K562 (cell line): ENCODE data around the gene SF3B1. TPM values are rescaled to one million over a fixed set of nuclear protein-coding genes. Genes with fewer than 3 reads are reported as not detected.

Experiments used
- ATAC-seq: fragments of 200-7000 bp; cut with Tn5 transposase; 3 replicates; pipeline ENCODE4 v1.9.1; 2020; ENCODE audit warnings: moderate library complexity
- BruUV-seq: library from RNA; stranded (reverse); fragments of 400-500 nt; replicated peaks from 2 replicates; lab custom pipeline; 2021; lab: Mats Ljungman, UMichigan
- CTCF ChIA-PET: fragments of 300-600 bp; formaldehyde crosslinking; extraction: SDS; loops from one replicate; lab custom pipeline; 2021; ENCODE audit warnings: low intra/inter-chr PET ratio; lab: Yijun Ruan, JAX
- POLR2A ChIA-PET: fragments of 300-600, 350-650 bp; sonication (Branson Sonifier 250); formaldehyde crosslinking; extraction: SDS; loops from one replicate; lab custom pipeline; 2021; ENCODE audit warnings: antibody characterized with exemption, inconsistent platforms; lab: Yijun Ruan, JAX
- DNase-seq, 4 experiments: peaks; one replicate each; pipeline versions ENCODE4 v3.0.0 to v3.0.0-alpha.2; 2011 to 2018; ENCODE audit warnings: low spot score in 3 of 4, mixed read lengths in 3 of 4; ENCODE audit errors: extremely low read depth in 1 of 4
- FAIRE-seq: peaks from 2 replicates; lab custom pipeline; 2011; peaks lifted over from hg19 to GRCh38; lab: Jason Lieb, UNC
- H2AFZ ChIP-seq: 2 replicates; pipeline ENCODE4 v1.6.0; 2011; ENCODE audit warnings: low read depth, low read length, control low read depth, inconsistent platforms
- H3K27ac ChIP-seq: fragments of 200-600 bp; 3 replicates; pipeline ENCODE4 v1.8.0; 2011; ENCODE audit warnings: low read depth, mild to moderate bottlenecking, control low read depth, inconsistent platforms, low read length, moderate library complexity, mixed read lengths; ENCODE audit errors: extremely low read depth
- H3K27me3 ChIP-seq, 2 experiments: fragments of 300-600 bp in 1 of 2; 2 replicates in 1 of 2; 3 replicates in 1 of 2; pipeline versions ENCODE4 v1.6.0 to v1.8.0; 2011; ENCODE audit warnings: inconsistent platforms in 2 of 2, low read length in 2 of 2, mild to moderate bottlenecking in 1 of 2, mixed read lengths in 1 of 2, moderate library complexity in 1 of 2; ENCODE audit not compliant: control insufficient read depth in 2 of 2, insufficient read depth in 2 of 2
- H3K36me3 ChIP-seq: fragments of 300-600 bp; 3 replicates; pipeline ENCODE4 v1.8.0; 2011; ENCODE audit warnings: mild to moderate bottlenecking, low read length, inconsistent platforms; ENCODE audit not compliant: control insufficient read depth, insufficient read depth
- H3K4me1 ChIP-seq, 2 experiments: fragments of 200-600 bp in 1 of 2; replicated peaks in 1 of 2; 2 replicates in 1 of 2; 3 replicates in 1 of 2; pipeline versions ENCODE4 v1.5.1 to v1.8.0; 2011; ENCODE audit warnings: inconsistent platforms in 2 of 2, low read length in 2 of 2, mild to moderate bottlenecking in 1 of 2, mixed read lengths in 1 of 2, moderate library complexity in 1 of 2; ENCODE audit not compliant: control insufficient read depth in 2 of 2, insufficient read depth in 2 of 2
- H3K4me2 ChIP-seq: 2 replicates; pipeline ENCODE4 v1.6.1; 2011; ENCODE audit warnings: low read length, control low read depth, inconsistent platforms, mixed read lengths; ENCODE audit not compliant: insufficient read depth
- H3K4me3 ChIP-seq: fragments of 200-600 bp; sonication (generic), shearing (Covaris generic); 2 replicates; pipeline ENCODE4 v1.5.1; 2016; ENCODE audit warnings: control low read depth, inconsistent platforms
- H3K79me2 ChIP-seq: fragments of 200-600 bp; 3 replicates; pipeline ENCODE4 v1.8.0; 2011; ENCODE audit warnings: low read length, inconsistent platforms; ENCODE audit not compliant: control insufficient read depth, insufficient read depth
- H3K9ac ChIP-seq, 2 experiments: 2 replicates each; pipeline versions ENCODE4 v1.6.0 to v1.6.1; 2011; ENCODE audit warnings: low read depth in 2 of 2, low read length in 2 of 2, control low read depth in 1 of 2, inconsistent platforms in 1 of 2, mild to moderate bottlenecking in 1 of 2, mixed read lengths in 1 of 2; ENCODE audit not compliant: insufficient read depth in 1 of 2
- H3K9me1 ChIP-seq: one replicate; pipeline ENCODE4 v1.6.0; 2011; ENCODE audit warnings: inconsistent platforms, mild to moderate bottlenecking, low read length, moderate library complexity; ENCODE audit not compliant: control insufficient read depth, insufficient read depth
- H3K9me3 ChIP-seq: replicated peaks from 2 replicates; pipeline ENCODE4 v1.5.1; 2011; ENCODE audit warnings: low read depth, low read length, inconsistent platforms; ENCODE audit not compliant: control insufficient read depth, insufficient read depth
- H4K20me1 ChIP-seq: replicated peaks from 2 replicates; pipeline ENCODE4 v1.6.1; 2011; ENCODE audit warnings: low read length, inconsistent platforms, mixed read lengths; ENCODE audit not compliant: control insufficient read depth, insufficient read depth
- ASH1L ChIP-seq: fragments of 450-650 bp; IDR thresholded peaks from 2 replicates; pipeline ENCODE4 v1.6.1; 2018; ENCODE audit warnings: borderline replicate concordance, mild to moderate bottlenecking, low read depth; ENCODE audit not compliant: partially characterized antibody
- BDP1 ChIP-seq: IDR thresholded peaks from 3 replicates; pipeline ENCODE4 v1.6.1; 2011; ENCODE audit not compliant: insufficient read length, insufficient read depth
- CBX5 ChIP-seq: IDR thresholded peaks from 2 replicates; pipeline ENCODE4 v1.6.1; 2014; ENCODE audit warnings: low read depth, borderline replicate concordance
- DMBX1 ChIP-seq: fragments of 250-450 bp; sonication (Bioruptor Pico); IDR thresholded peaks from 2 replicates; pipeline ENCODE4 v1.8.0; 2022; ENCODE audit warnings: inconsistent platforms, mild to moderate bottlenecking, moderate library complexity, borderline replicate concordance
- ETV6 ChIP-seq, 3 experiments: fragments of 150-350 bp in 1 of 3; sonication (generic) in 1 of 3; formaldehyde crosslinking in 1 of 3; IDR thresholded peaks; 2 replicates each; pipeline versions ENCODE4 v1.6.1 to v1.8.0; 2014 to 2022; ENCODE audit warnings: borderline replicate concordance in 2 of 3, low read depth in 2 of 3, antibody characterized with exemption in 1 of 3, low read length in 1 of 3, mild to moderate bottlenecking in 1 of 3, missing genetic modification reagents in 1 of 3
- GABPA ChIP-seq: fragments of 200-800 bp; sonication (Bioruptor generic); conservative IDR thresholded peaks from 2 replicates; pipeline ENCODE4 v1.6.1; 2016; ENCODE audit warnings: low read depth, missing genetic modification characterization, missing compliant biosample characterization
- L3MBTL2 ChIP-seq: fragments of 450-650 bp; IDR thresholded peaks from 2 replicates; pipeline ENCODE4 v1.6.1; 2016; ENCODE audit warnings: mild to moderate bottlenecking, moderate library complexity
- MEF2D ChIP-seq: conservative IDR thresholded peaks from 2 replicates; pipeline ENCODE4 v1.6.1; 2016; ENCODE audit warnings: low read depth, missing genetic modification characterization, missing compliant biosample characterization
- RAD21 ChIP-seq, 2 experiments: fragments of 250-450 bp in 1 of 2; fragments of 450-650 bp in 1 of 2; sonication (Bioruptor Pico) in 1 of 2; formaldehyde crosslinking in 1 of 2; IDR thresholded peaks in 1 of 2; conservative IDR thresholded peaks in 1 of 2; 2 replicates each; pipeline versions ENCODE4 v1.4.0 to v1.8.0; 2020 to 2022; ENCODE audit warnings: mild to moderate bottlenecking in 2 of 2, moderate library complexity in 1 of 2
- RB1 ChIP-seq: fragments of 450-650 bp; IDR thresholded peaks from 2 replicates; pipeline ENCODE4 v1.6.1; 2017; ENCODE audit warnings: low read depth, mild to moderate bottlenecking
- RBM14 ChIP-seq: fragments of 200-400 bp; formaldehyde crosslinking; IDR thresholded peaks from 2 replicates; pipeline ENCODE4 v1.6.1; 2018; ENCODE audit warnings: low read depth, mild to moderate bottlenecking, low read length, moderate library complexity, borderline replicate concordance; ENCODE audit not compliant: insufficient read depth
- SAP30 ChIP-seq: fragments of 200-600 bp; sonication (generic); IDR thresholded peaks from 2 replicates; pipeline ENCODE4 v1.6.1; 2012; ENCODE audit warnings: borderline replicate concordance, low read depth, mild to moderate bottlenecking, moderate library complexity, low read length, control low read depth, inconsistent platforms; ENCODE audit not compliant: insufficient read depth, poor library complexity, severe bottlenecking
- SIN3A ChIP-seq, 2 experiments: fragments of 150-350 bp in 1 of 2; IDR thresholded peaks; 2 replicates each; pipeline ENCODE4 v1.6.1; 2011 to 2016; ENCODE audit warnings: borderline replicate concordance in 2 of 2, low read depth in 2 of 2, low read length in 2 of 2, mild to moderate bottlenecking in 2 of 2, moderate library complexity in 2 of 2; ENCODE audit not compliant: control insufficient read depth in 1 of 2
- SMC3 ChIP-seq: conservative IDR thresholded peaks from 2 replicates; pipeline ENCODE4 v1.6.1; 2011; ENCODE audit warnings: low read depth, low read length, improper control_type of control experiment; ENCODE audit not compliant: insufficient read depth
- SPI1 ChIP-seq: IDR thresholded peaks from 2 replicates; pipeline ENCODE4 v1.6.1; 2011; ENCODE audit warnings: low read depth, low read length, control low read depth, borderline replicate concordance
- ZNF174 ChIP-seq: fragments of 250-450 bp; sonication (Bioruptor Pico); IDR thresholded peaks from 2 replicates; pipeline ENCODE4 v1.4.0; 2020; ENCODE audit warnings: mild to moderate bottlenecking
- ZNF431 ChIP-seq: sonication (generic); formaldehyde crosslinking; IDR thresholded peaks from 2 replicates; pipeline ENCODE4 v1.8.0; 2022; ENCODE audit warnings: mild to moderate bottlenecking, missing genetic modification reagents
- ZNF589 ChIP-seq: fragments of 200-800 bp; sonication (Bioruptor generic); IDR thresholded peaks from 2 replicates; pipeline ENCODE4 v1.6.1; 2016; ENCODE audit warnings: low read depth, missing genetic modification characterization, missing compliant biosample characterization
- ZNF766 ChIP-seq: fragments of 200-800 bp; sonication (Bioruptor generic); conservative IDR thresholded peaks from 2 replicates; pipeline ENCODE4 v1.6.1; 2016; ENCODE audit warnings: missing genetic modification characterization, missing compliant biosample characterization
- WGBS: fragments of 100-300 bp; shearing (Covaris generic); methylation state at CpG from one replicate; pipeline ENCODE4 v1.1.6; 2016; ENCODE audit warnings: low coverage, mixed read lengths; ENCODE audit not compliant: insufficient coverage; ENCODE audit errors: missing lambda C conversion rate; 5-methylcytosine and 5-hydroxymethylcytosine counted together
- in situ Hi-C: fragments of 300-500 bp; cut with MboI; formaldehyde crosslinking; loops from 4 replicates; pipeline ENCODE4 v1.15.0; 2018; ENCODE audit warnings: inconsistent platforms, mixed read lengths
- intact Hi-C: fragments of 100-400 bp; cut with micrococcal nuclease; formaldehyde crosslinking; loops from 2 replicates; pipeline ENCODE4 v1.14.2; 2022
- polyA plus RNA-seq, 8 experiments: library from polyadenylated mRNA; depleted of rRNA in 4 of 8; stranded (reverse) in 5 of 8; unstranded in 3 of 8; fragments of >200 nt; fragmentation: Nextera tagmentation in 2 of 8; fragmentation: Illumina TruSeq in 1 of 8; extraction: Ambion mirVana in 2 of 8; extraction: Trizol in 1 of 8; gene quantifications; 2 replicates each; pipeline versions ENCODE4 v1.2.1 to v1.2.3, GENCODE V29; 2011 to 2014; ENCODE audit warnings: inconsistent platforms in 1 of 8, missing spikeins in 1 of 8
- total RNA-seq, 7 experiments: library from RNA; depleted of rRNA in 6 of 7; stranded (reverse); fragments of >200 nt in 6 of 7; fragmentation: Illumina TruSeq in 2 of 7; extraction: Trizol in 2 of 7; gene quantifications; 2 replicates each; pipeline versions ENCODE4 v1.2.1 to v1.2.3, GENCODE V29; 2011 to 2021; ENCODE audit warnings: low replicate concordance in 1 of 7

The SF3B1 gene
- total and polyA plus RNA-seq, 9 of the 15 experiments (the other 6 are each of a cell fraction or from before 2014, with no cell fraction given) = 96.2 to 377 (median 177) TPM

DNA sequence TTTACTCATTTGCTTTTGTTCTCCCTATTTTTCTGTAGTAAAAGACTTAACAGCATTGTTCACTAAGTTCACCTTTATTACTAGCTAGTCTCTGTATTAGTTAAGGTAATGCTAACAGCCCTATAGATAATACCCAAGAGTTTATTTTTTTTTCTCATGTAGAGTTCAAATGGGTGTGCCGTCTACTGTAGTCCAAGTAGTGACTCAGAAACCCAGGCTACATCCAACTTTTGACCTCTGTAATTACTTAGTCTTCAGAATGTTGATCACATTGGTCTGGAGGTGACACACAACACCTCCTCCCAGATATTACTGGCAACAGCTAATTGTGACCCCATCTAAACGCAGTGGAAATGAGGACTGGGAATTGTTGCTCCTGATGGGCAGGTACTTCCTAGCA is 26.2 kb upstream of the SF3B1 start:
- 70% methylated on average over 2 of the region's 2 CpGs for WGBS
- TSS peak; percentile 6 for BruUV-seq
- Histone ChIP-seq H3K79me2 (peaks cover 39% of the 10 kb centered on the region), H3K9me3 (no peaks in the 10 kb centered on the region), H3K27me3 (no peaks in the 10 kb centered on the region), H3K36me3 (peaks cover 37% of the 10 kb centered on the region), H3K4me2 (no peak overlapping the region), H3K9me1 (no peaks in the 10 kb centered on the region), H4K20me1 (no peaks in the 10 kb centered on the region), H3K4me1 (no peaks in the 10 kb centered on the region; a peak in 3 of 5 replicates), H3K4me3 (no peak overlapping the region), H3K9ac (no peak overlapping the region), H2AFZ (no peak overlapping the region), H3K27ac (peak overlapping the region; percentile 13; the same call in 1 of the 3 replicates)
- no peak for DNase-seq
- intact Hi-C loops = no loop called here
- no peak for FAIRE-seq
- ATAC-seq = peak; percentile 44; the same call in 2 of the 3 replicates
- in situ Hi-C loops = no loop called here
- ChIA-PET POLR2A (interaction anchor here (1.0 to 1.4 kb wide), 3 partner anchors 8 to 25 kb away, joined by 3 to 5 read pairs (median 5); no protein-coding TSS in a partner anchor), CTCF (no interaction called here)
- TF ChIP-seq DMBX1 (CRISPR knock-in tag) (no peak), SPI1 (no peak), ETV6 (IDR thresholded peaks at IDR 0.05; ENCODE audit: borderline replicate concordance in 1 of 2, low read depth in 2 of 2, low read length in 1 of 2) (no peak), ETV6 (CRISPR knock-in tag; IDR thresholded peaks at IDR 0.05; ENCODE audit: borderline replicate concordance) (no peak), ZNF431 (CRISPR knock-in tag) (no peak), RB1 (no peak), RBM14 (no peak), ZNF174 (CRISPR knock-in tag) (no peak), ZNF766 (no peak), SMC3 (no peak), MEF2D (no peak), L3MBTL2 (no peak), RAD21 (CRISPR knock-in tag; conservative IDR thresholded peaks at IDR 0.05 in 1 of 2, IDR thresholded peaks at IDR 0.05 in 1 of 2) (no peak), SIN3A (IDR thresholded peaks at IDR 0.05; ENCODE audit: borderline replicate concordance in 2 of 2, control insufficient read depth in 1 of 2, low read depth in 2 of 2, low read length in 2 of 2) (no peak), SAP30 (no peak), ASH1L (no peak), BDP1 (no peak), ZNF589 (CRISPR knock-in tag) (no peak), GABPA (tag) (no peak), CBX5 (no peak)
